ENCODE data around the gene NCMAP.

Gene NCMAP

DNA sequence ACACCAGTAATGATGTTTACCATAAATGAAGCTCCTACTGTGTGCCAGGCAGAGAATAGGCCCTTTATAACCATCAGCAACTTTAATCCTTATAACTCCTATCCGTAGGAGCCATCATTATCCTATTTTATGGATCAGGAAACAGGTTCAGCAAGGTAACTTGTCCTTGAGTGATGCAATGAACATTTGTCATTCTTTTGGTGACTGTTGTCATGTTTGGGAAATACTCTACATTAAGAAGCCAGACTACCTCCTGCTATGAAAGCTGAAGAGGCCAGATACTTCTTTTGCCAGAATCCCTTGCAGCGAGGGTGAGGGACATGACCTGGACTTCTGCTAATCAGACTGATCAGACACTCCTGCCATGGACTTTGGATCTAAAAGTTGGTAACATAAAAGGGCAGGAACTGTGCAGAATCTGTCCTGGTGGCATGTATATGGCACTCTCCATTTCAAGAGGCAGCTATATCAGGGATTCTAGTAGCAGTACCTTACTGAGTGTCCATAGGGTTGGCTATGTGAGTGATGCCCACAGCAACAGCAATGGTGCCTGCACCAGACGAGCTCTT lies 54.1 kb downstream of the NCMAP start:
- H3K4me1 ChIP-seq (ENCODE audit: control insufficient read depth, insufficient read depth, low read length), result peaks cover 6% of the 10 kb centered on the region
- H3K27me3 ChIP-seq (ENCODE audit: control insufficient read depth, insufficient read depth, low read length), result no peaks in the 10 kb centered on the region
- no peak overlapping the region for H3K9ac ChIP-seq (ENCODE audit: low read length)
- H3K9me3 ChIP-seq (ENCODE audit: control insufficient read depth, low read length), result no peaks in the 10 kb centered on the region
- H3K36me3 ChIP-seq (ENCODE audit: control insufficient read depth, insufficient read depth, low read length), result no peaks in the 10 kb centered on the region
- H3K4me3 ChIP-seq (ENCODE audit: low read length), result no peak overlapping the region

DNA sequence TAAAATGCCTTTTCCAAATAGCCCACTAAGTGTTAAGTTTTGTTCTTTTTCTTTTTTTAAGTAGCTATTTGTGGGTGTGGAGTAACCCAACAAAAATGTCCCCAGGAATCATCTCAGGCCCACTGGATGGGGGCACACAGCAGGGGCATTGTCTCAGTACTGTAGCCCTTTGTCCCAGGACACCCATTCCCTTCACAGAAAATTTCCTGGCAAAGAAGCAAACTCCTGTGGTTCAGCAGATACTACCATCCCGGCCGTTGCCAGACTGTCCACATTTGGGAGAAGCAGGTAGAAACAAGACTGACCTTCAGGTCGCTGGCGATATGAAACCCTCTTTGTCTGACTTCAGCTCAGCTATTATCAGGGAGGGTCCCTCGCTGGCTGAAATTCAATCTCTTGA lies 63.5 kb downstream of the NCMAP start:
- Histone ChIP-seq H3K27me3 (ENCODE audit: control insufficient read depth, insufficient read depth, low read length) (no peaks in the 10 kb centered on the region), H3K9me3 (ENCODE audit: control insufficient read depth, low read length) (no peaks in the 10 kb centered on the region), H3K4me3 (ENCODE audit: low read length) (no peak overlapping the region), H3K36me3 (ENCODE audit: control insufficient read depth, insufficient read depth, low read length) (no peaks in the 10 kb centered on the region), H3K4me1 (ENCODE audit: control insufficient read depth, insufficient read depth, low read length) (no peaks in the 10 kb centered on the region), H3K9ac (ENCODE audit: low read length) (no peak overlapping the region)

DNA sequence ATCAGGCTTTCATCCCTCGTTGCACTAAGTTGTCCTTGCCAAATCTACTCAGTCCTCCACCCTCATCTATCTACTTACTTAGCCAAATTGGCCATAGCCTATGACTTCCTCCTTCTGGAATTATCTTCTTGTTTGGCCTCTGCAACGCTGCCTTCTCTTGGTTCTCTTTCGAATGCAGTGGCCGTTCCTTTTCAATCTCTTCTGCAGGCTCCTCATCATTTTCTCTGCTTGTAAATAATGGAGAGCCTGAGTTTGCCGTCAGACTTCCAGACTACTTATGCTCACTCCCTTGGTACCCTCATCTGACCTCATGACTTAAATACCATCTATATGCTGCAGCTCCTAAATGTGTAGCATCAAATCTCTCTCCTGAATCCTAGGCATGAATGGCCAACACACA lies 64.8 kb downstream of the NCMAP start:
- Histone ChIP-seq H3K27me3 (ENCODE audit: control insufficient read depth, insufficient read depth, low read length) (no peaks in the 10 kb centered on the region), H3K4me1 (ENCODE audit: control insufficient read depth, insufficient read depth, low read length) (no peaks in the 10 kb centered on the region), H3K4me3 (ENCODE audit: low read length) (no peak overlapping the region), H3K9ac (ENCODE audit: low read length) (no peak overlapping the region), H3K9me3 (ENCODE audit: control insufficient read depth, low read length) (no peaks in the 10 kb centered on the region), H3K36me3 (ENCODE audit: control insufficient read depth, insufficient read depth, low read length) (no peaks in the 10 kb centered on the region)

DNA sequence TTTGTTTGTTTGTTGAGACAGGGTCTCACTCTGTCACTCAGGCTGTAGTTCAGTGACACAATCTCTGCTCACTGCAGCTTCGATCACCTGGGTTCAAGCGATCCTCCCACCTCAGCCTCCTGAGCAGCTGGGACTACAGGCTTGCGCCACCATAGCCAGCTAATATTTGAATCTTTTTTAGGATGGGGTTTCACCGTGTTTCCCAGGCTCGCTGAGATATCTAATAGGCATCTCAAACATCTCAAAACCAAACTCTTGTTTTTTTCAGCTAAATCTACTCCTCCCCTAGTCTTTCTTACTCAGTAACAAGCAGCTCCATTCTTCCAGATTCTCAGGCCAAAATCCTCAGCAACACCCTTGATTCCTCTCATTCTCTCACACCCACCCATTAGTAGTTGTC lies 65.2 kb downstream of the NCMAP start:
- H3K27me3 ChIP-seq (ENCODE audit: control insufficient read depth, insufficient read depth, low read length), result no peaks in the 10 kb centered on the region
- H3K9me3 ChIP-seq (ENCODE audit: control insufficient read depth, low read length), result no peaks in the 10 kb centered on the region
- H3K4me3 ChIP-seq (ENCODE audit: low read length), result no peak overlapping the region
- H3K36me3 ChIP-seq (ENCODE audit: control insufficient read depth, insufficient read depth, low read length), result no peaks in the 10 kb centered on the region
- no peaks in the 10 kb centered on the region for H3K4me1 ChIP-seq (ENCODE audit: control insufficient read depth, insufficient read depth, low read length)
- no peak overlapping the region for H3K9ac ChIP-seq (ENCODE audit: low read length)

DNA sequence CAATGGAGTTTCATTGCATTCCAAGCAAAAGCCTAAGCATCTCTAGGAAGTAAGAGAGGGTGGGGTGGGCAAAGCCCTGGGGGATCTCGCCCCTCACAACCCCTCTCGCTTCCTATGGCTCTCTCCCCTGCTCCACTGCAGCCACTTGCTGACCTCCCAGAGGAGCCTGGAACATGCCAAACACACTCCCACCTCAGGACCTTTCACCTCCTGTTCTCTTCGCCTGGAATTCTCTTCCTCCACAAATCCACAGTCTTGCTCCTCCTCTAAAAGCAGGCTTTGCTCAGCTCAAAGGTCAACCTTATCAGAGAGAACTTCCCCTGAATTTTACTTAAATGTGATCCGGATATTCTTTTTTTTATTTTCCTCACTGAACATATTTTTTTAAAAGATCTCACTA lies 66.3 kb downstream of the NCMAP start:
- Histone ChIP-seq H3K9ac (ENCODE audit: low read length) (no peak overlapping the region), H3K36me3 (ENCODE audit: control insufficient read depth, insufficient read depth, low read length) (no peaks in the 10 kb centered on the region), H3K27me3 (ENCODE audit: control insufficient read depth, insufficient read depth, low read length) (no peaks in the 10 kb centered on the region), H3K4me3 (ENCODE audit: low read length) (no peak overlapping the region), H3K9me3 (ENCODE audit: control insufficient read depth, low read length) (no peaks in the 10 kb centered on the region), H3K4me1 (ENCODE audit: control insufficient read depth, insufficient read depth, low read length) (no peaks in the 10 kb centered on the region)

DNA sequence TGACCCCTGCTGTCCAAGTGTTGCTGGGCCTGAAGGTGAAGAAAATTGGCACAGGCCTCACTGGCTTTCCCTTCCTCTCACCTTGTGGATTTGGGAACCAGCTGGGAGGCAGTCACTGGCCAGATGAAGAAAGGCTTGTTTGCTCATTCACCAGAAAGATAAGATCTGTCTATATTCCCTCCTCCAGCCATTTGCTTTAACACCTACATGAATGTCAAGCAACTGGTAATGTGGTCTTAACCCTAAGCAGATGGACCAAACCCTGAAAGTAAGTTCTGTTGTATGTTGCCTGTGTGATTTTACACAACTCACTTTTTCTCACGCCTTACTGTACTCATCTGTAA lies 76.9 kb downstream of the NCMAP start:
- Histone ChIP-seq H3K36me3 (ENCODE audit: control insufficient read depth, insufficient read depth, low read length) (no peaks in the 10 kb centered on the region), H3K9me3 (ENCODE audit: control insufficient read depth, low read length) (no peaks in the 10 kb centered on the region), H3K4me1 (ENCODE audit: control insufficient read depth, insufficient read depth, low read length) (peaks cover 30% of the 10 kb centered on the region), H3K27me3 (ENCODE audit: control insufficient read depth, insufficient read depth, low read length) (no peaks in the 10 kb centered on the region), H3K4me3 (ENCODE audit: low read length) (no peak overlapping the region), H3K9ac (ENCODE audit: low read length) (no peak overlapping the region)

DNA sequence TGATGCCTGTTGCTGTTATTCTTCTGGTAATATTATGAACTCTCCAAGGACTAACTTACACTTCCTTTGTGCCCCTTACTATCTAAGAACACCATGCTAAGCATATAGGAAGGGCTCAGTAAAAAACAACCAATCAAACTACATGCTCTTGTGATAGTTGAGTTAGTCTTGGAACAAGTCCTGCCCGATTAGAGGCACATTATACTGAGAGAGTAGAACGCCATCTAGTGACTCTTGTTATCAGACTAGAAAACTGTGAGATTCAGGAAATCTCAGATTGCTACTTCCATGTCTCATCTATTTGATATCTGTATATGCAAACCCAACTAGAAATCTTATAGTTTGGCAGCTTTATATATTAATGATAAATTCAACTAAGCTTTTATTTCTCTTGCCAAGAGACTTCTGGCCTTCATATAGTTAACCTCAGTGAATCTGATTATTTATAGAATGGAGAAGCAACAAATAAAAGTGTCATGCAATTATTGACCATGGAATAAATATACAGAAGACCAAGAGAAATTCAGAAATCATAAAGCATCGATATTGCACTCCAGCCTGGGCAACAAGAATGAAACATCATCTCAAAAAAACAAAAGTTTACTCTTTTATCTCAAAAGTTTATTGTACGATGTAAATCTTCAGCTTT lies 79.4 kb downstream of the NCMAP start:
- Histone ChIP-seq H3K9me3 (ENCODE audit: control insufficient read depth, low read length) (no peaks in the 10 kb centered on the region), H3K27me3 (ENCODE audit: control insufficient read depth, insufficient read depth, low read length) (no peaks in the 10 kb centered on the region), H3K4me3 (ENCODE audit: low read length) (no peak overlapping the region), H3K36me3 (ENCODE audit: control insufficient read depth, insufficient read depth, low read length) (no peaks in the 10 kb centered on the region), H3K4me1 (ENCODE audit: control insufficient read depth, insufficient read depth, low read length) (peaks cover 36% of the 10 kb centered on the region), H3K9ac (ENCODE audit: low read length) (no peak overlapping the region)

DNA sequence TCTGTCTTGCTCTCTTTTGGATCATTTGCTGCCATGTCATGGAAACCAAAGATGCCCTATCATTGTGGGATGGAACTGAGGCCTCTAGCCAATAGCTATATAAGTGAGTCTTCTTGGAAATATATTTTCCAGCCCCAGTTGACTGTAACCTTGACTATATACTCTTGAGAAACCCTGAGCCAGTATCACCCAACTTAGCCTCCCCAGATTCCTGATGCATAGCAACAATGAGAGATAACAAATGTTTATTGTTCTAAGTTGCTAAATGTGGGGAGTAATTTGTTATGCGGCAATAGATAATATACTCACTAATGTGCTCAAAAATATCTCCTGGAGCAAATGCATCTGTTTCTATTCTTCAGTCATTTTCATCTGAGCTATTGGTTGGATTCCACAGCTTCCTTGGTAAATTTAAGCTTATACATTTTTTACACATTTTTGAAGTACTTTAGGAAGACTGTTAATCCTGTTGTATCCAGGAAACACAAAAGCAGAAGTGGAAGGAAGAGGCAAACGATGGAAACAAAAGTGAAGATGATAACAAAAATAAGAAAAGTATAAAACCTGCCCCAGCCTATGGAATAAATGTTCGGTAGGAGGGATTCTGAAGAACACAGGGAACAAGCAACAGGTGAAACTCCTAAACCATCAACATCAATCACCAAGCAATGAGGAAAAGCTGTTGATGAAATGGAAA lies 80.9 kb downstream of the NCMAP start:
- no peaks in the 10 kb centered on the region for H3K36me3 ChIP-seq (ENCODE audit: control insufficient read depth, insufficient read depth, low read length)
- H3K4me3 ChIP-seq (ENCODE audit: low read length), result no peak overlapping the region
- H3K4me1 ChIP-seq (ENCODE audit: control insufficient read depth, insufficient read depth, low read length), result peaks cover 42% of the 10 kb centered on the region
- H3K9ac ChIP-seq (ENCODE audit: low read length), result no peak overlapping the region
- H3K9me3 ChIP-seq (ENCODE audit: control insufficient read depth, low read length), result no peaks in the 10 kb centered on the region
- H3K27me3 ChIP-seq (ENCODE audit: control insufficient read depth, insufficient read depth, low read length), result no peaks in the 10 kb centered on the region

DNA sequence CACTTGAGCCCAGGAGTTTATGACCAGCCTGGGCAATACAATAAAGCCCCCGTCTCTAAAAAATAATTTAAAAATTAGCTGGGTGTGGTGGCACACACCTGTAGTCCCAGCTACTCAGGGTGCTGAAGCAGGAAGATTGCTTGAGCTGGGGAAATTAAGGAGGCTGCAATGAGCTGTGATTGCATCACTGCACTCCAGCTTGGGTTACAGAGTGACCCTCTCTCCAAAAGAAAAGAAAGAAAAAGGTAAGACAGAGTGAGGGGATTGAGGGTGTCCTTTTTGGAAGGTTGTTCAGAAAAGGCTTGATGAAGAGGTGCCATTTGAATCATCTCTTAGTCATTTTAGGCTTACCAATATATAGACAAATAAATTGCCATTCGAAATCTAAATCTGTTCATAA lies 83.2 kb downstream of the NCMAP start:
- H3K4me1 ChIP-seq (ENCODE audit: control insufficient read depth, insufficient read depth, low read length), result peaks cover 30% of the 10 kb centered on the region
- no peak overlapping the region for H3K9ac ChIP-seq (ENCODE audit: low read length)
- H3K9me3 ChIP-seq (ENCODE audit: control insufficient read depth, low read length), result no peaks in the 10 kb centered on the region
- H3K36me3 ChIP-seq (ENCODE audit: control insufficient read depth, insufficient read depth, low read length), result no peaks in the 10 kb centered on the region
- H3K27me3 ChIP-seq (ENCODE audit: control insufficient read depth, insufficient read depth, low read length), result no peaks in the 10 kb centered on the region
- no peak overlapping the region for H3K4me3 ChIP-seq (ENCODE audit: low read length)

DNA sequence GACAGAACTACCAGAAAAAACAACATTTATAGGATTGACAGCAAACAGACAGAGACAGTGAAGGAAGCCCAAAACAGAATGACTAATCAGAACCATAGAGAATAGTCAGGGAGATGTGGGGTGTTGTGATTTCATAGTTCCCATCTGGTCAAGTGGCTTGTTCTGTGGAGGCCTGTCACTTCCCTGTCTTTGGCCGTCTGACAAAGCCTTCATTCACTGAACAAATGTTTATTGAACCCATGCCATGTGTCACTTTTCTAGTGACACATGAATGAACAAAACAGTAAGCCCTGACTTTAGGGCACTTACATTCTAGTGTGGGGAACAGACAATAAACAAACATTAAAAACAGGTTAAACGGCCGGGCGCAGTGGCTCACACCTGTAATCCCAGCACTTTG lies 84.0 kb downstream of the NCMAP start:
- H3K9me3 ChIP-seq (ENCODE audit: control insufficient read depth, low read length), result no peaks in the 10 kb centered on the region
- H3K4me1 ChIP-seq (ENCODE audit: control insufficient read depth, insufficient read depth, low read length), result peaks cover 33% of the 10 kb centered on the region
- no peaks in the 10 kb centered on the region for H3K36me3 ChIP-seq (ENCODE audit: control insufficient read depth, insufficient read depth, low read length)
- H3K27me3 ChIP-seq (ENCODE audit: control insufficient read depth, insufficient read depth, low read length), result no peaks in the 10 kb centered on the region
- H3K4me3 ChIP-seq (ENCODE audit: low read length), result no peak overlapping the region
- no peak overlapping the region for H3K9ac ChIP-seq (ENCODE audit: low read length)

DNA sequence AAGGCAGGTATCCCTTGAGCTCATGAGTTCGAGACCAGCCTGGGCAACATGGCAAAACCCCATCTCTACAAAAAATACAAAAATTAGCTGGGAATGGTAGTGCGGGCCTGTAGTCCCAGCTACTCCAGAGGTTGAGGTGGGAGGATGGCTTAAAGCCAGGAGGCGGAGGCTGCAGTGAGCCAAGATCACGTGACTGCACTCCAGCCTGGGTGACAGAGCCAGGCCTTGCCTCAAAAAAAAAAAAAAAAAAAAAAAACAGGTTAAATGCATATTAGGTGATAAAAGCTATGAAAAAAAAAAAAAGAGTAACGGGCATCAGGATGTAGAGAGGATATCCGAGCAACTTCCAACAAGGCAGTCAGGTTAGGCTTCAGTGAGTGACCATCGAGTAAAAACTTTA lies 84.4 kb downstream of the NCMAP start:
- H3K4me3 ChIP-seq (ENCODE audit: low read length), result no peak overlapping the region
- no peaks in the 10 kb centered on the region for H3K9me3 ChIP-seq (ENCODE audit: control insufficient read depth, low read length)
- peaks cover 32% of the 10 kb centered on the region for H3K4me1 ChIP-seq (ENCODE audit: control insufficient read depth, insufficient read depth, low read length)
- H3K27me3 ChIP-seq (ENCODE audit: control insufficient read depth, insufficient read depth, low read length), result no peaks in the 10 kb centered on the region
- H3K9ac ChIP-seq (ENCODE audit: low read length), result no peak overlapping the region
- no peaks in the 10 kb centered on the region for H3K36me3 ChIP-seq (ENCODE audit: control insufficient read depth, insufficient read depth, low read length)

DNA sequence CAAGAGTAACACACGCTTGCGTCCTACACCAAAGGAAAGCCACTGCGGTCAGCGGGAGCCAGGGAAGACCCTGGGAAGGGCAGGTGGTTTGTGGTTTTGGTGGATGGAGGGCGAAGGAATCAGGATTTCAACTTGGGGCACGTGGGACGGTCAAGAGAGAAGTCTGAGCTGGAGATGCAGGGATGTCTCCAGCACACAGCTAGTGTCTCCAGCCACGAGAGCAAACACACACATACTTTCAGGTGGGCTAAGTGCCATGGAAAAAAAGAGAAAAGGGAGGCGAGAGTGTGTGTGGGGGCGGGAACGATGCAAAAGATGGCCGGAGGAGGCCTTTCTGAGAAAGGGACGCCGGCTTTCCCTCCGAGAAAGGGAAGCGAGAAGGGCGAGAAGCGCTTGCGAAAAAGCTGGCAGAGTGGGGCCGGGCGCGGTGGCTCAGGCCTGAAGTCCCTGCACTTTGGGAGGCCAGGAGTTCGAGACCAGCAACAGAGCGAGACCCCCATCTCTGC lies 85.8 kb downstream of the NCMAP start:
- Histone ChIP-seq H3K4me3 (ENCODE audit: low read length) (peak overlapping the region; percentile 15), H3K36me3 (ENCODE audit: control insufficient read depth, insufficient read depth, low read length) (no peaks in the 10 kb centered on the region), H3K9ac (ENCODE audit: low read length) (peak overlapping the region; percentile 100), H3K9me3 (ENCODE audit: control insufficient read depth, low read length) (no peaks in the 10 kb centered on the region), H3K4me1 (ENCODE audit: control insufficient read depth, insufficient read depth, low read length) (peaks cover 33% of the 10 kb centered on the region), H3K27me3 (ENCODE audit: control insufficient read depth, insufficient read depth, low read length) (no peaks in the 10 kb centered on the region)
